H1 (cell line): ENCODE results near the gene PCDHB12. TPM values are rescaled to one million over a fixed set of nuclear protein-coding genes. Genes with fewer than 3 reads are reported as not detected.

Experiments
- CTCF ChIA-PET: fragments of 300-600 bp; sonication (Branson Sonifier 250); formaldehyde crosslinking; loops from one replicate; lab custom pipeline; 2021; ENCODE audit not compliant: partially characterized antibody; lab: Charles Lee
- POLR2A ChIA-PET: fragments of 300-600 bp; sonication (Branson Sonifier 250); formaldehyde crosslinking; loops from one replicate; lab custom pipeline; 2021; ENCODE audit warnings: inconsistent platforms; ENCODE audit not compliant: partially characterized antibody; lab: Charles Lee
- DNase-seq, 2 experiments: peaks; one replicate each; pipeline versions ENCODE4 v3.0.0 to v3.0.0-alpha.2; 2010 to 2022; ENCODE audit warnings: low spot score in 2 of 2, low read depth in 1 of 2, mixed read lengths in 1 of 2
- FAIRE-seq: peaks from 2 replicates; lab custom pipeline; 2011; peaks lifted over from hg19 to GRCh38; lab: Jason Lieb, UNC
- H2AFZ ChIP-seq: 2 replicates; pipeline ENCODE4 v1.8.1; 2012; ENCODE audit warnings: low read length, inconsistent platforms
- H2AK5ac ChIP-seq: 2 replicates; pipeline ENCODE4 v1.6.1; 2013; ENCODE audit warnings: low read depth, low read length
- H2BK120ac ChIP-seq: replicated peaks from 2 replicates; pipeline ENCODE3; 2013; ENCODE audit warnings: low read depth, low read length, inconsistent platforms
- H2BK12ac ChIP-seq: 2 replicates; pipeline ENCODE4 v1.6.1; 2013; ENCODE audit warnings: low read depth, low read length
- H2BK15ac ChIP-seq: 2 replicates; pipeline ENCODE4 v1.6.1; 2013; ENCODE audit warnings: low read length
- H2BK20ac ChIP-seq: 2 replicates; pipeline ENCODE4 v1.6.1; 2013; ENCODE audit warnings: low read length
- H2BK5ac ChIP-seq: 2 replicates; pipeline ENCODE4 v1.6.1; 2013; ENCODE audit warnings: low read depth, low read length
- H3K14ac ChIP-seq: 2 replicates; pipeline ENCODE4 v1.6.1; 2013; ENCODE audit warnings: inconsistent platforms; ENCODE audit not compliant: insufficient read length
- H3K18ac ChIP-seq: 2 replicates; pipeline ENCODE4 v1.6.1; 2013; ENCODE audit warnings: low read length; ENCODE audit errors: extremely low read depth
- H3K23ac ChIP-seq: 2 replicates; pipeline ENCODE4 v1.6.1; 2013; ENCODE audit warnings: inconsistent platforms; ENCODE audit not compliant: insufficient read length
- H3K23me2 ChIP-seq: 2 replicates; pipeline ENCODE4 v1.6.1; 2013; ENCODE audit warnings: low read depth, low read length
- H3K27ac ChIP-seq: 2 replicates; pipeline ENCODE4 v1.6.1; 2011; ENCODE audit warnings: low read depth, low read length, inconsistent platforms
- H3K27me3 ChIP-seq, 4 experiments: replicated peaks in 1 of 4; 1 replicate in 1 of 4; 2 replicates in 3 of 4; pipeline versions ENCODE4 v1.6.1 to v1.8.1; 2011 to 2013; ENCODE audit warnings: low read length in 3 of 4, mild to moderate bottlenecking in 3 of 4, inconsistent platforms in 2 of 4, mixed read lengths in 2 of 4, moderate library complexity in 1 of 4; ENCODE audit not compliant: control insufficient read depth in 3 of 4, insufficient read depth in 3 of 4; ENCODE audit errors: extremely low read depth in 1 of 4
- H3K36me3 ChIP-seq, 4 experiments: 2 replicates each; pipeline versions ENCODE4 v1.6.1 to v1.8.1; 2011 to 2013; ENCODE audit warnings: mild to moderate bottlenecking in 4 of 4, low read length in 3 of 4, moderate library complexity in 2 of 4, control low read depth in 1 of 4, inconsistent platforms in 1 of 4; ENCODE audit not compliant: insufficient read depth in 4 of 4, control insufficient read depth in 2 of 4
- H3K4ac ChIP-seq: replicated peaks from 2 replicates; pipeline ENCODE3; 2013; ENCODE audit warnings: low read length, low read depth, mixed read lengths, inconsistent platforms; ENCODE audit not compliant: insufficient read length
- H3K4me1 ChIP-seq, 4 experiments: replicated peaks in 1 of 4; 1 replicate in 1 of 4; 2 replicates in 3 of 4; pipeline versions ENCODE4 v1.6.1 to v1.8.1; 2011 to 2013; ENCODE audit warnings: low read length in 3 of 4, inconsistent platforms in 2 of 4, mixed read lengths in 1 of 4; ENCODE audit not compliant: insufficient read depth in 4 of 4, control insufficient read depth in 3 of 4
- H3K4me2 ChIP-seq, 2 experiments: 2 replicates each; pipeline versions ENCODE4 v1.6.1 to v1.8.1; 2011 to 2013; ENCODE audit warnings: low read depth in 2 of 2, low read length in 2 of 2, control low read depth in 1 of 2, inconsistent platforms in 1 of 2, mild to moderate bottlenecking in 1 of 2; ENCODE audit not compliant: insufficient read depth in 1 of 2
- H3K4me3 ChIP-seq, 4 experiments: fragments of 200-600, 300-600 bp in 1 of 4; sonication (generic), shearing (Covaris generic), sonication (Bioruptor Twin) in 1 of 4; 2 replicates each; pipeline versions ENCODE4 v1.5.1 to v1.8.1; 2011 to 2016; ENCODE audit warnings: low read length in 4 of 4, low read depth in 3 of 4, control low read depth in 2 of 4, inconsistent platforms in 2 of 4, mild to moderate bottlenecking in 2 of 4, mixed read lengths in 1 of 4, moderate library complexity in 1 of 4; ENCODE audit not compliant: insufficient read depth in 2 of 4; ENCODE audit errors: extremely low read depth in 1 of 4
- H3K56ac ChIP-seq: replicated peaks from 2 replicates; pipeline ENCODE3; 2013; ENCODE audit warnings: low read depth, mild to moderate bottlenecking, mixed read lengths, low read length, inconsistent platforms; ENCODE audit not compliant: insufficient read length
- H3K79me1 ChIP-seq: 2 replicates; pipeline ENCODE4 v1.6.1; 2013; ENCODE audit warnings: low read depth, low read length, control low read depth
- H3K79me2 ChIP-seq, 2 experiments: 2 replicates each; pipeline versions ENCODE4 v1.6.1 to v1.8.1; 2012 to 2013; ENCODE audit warnings: low read length in 2 of 2, mild to moderate bottlenecking in 2 of 2, inconsistent platforms in 1 of 2; ENCODE audit not compliant: insufficient read depth in 2 of 2, control insufficient read depth in 1 of 2
- H3K9ac ChIP-seq, 4 experiments: replicated peaks in 1 of 4; 1 replicate in 1 of 4; 2 replicates in 3 of 4; pipeline versions ENCODE4 v1.6.1 to v1.8.1; 2011 to 2013; ENCODE audit warnings: low read depth in 3 of 4, low read length in 3 of 4, control low read depth in 2 of 4, mild to moderate bottlenecking in 2 of 4, moderate library complexity in 2 of 4, inconsistent platforms in 1 of 4; ENCODE audit errors: extremely low read depth in 1 of 4
- H3K9me3 ChIP-seq, 2 experiments: 2 replicates each; pipeline versions ENCODE4 v1.6.1 to v1.8.1; 2012 to 2013; ENCODE audit warnings: mild to moderate bottlenecking in 2 of 2, moderate library complexity in 2 of 2, control low read depth in 1 of 2, inconsistent platforms in 1 of 2, low read depth in 1 of 2, low read length in 1 of 2, mixed read lengths in 1 of 2; ENCODE audit not compliant: insufficient read depth in 2 of 2
- H4K20me1 ChIP-seq, 2 experiments: replicated peaks in 1 of 2; 2 replicates each; pipeline versions ENCODE3 to v1.8.1; 2011 to 2013; ENCODE audit warnings: inconsistent platforms in 2 of 2, low read length in 2 of 2, mild to moderate bottlenecking in 1 of 2; ENCODE audit not compliant: insufficient read depth in 2 of 2, control insufficient read depth in 1 of 2
- H4K5ac ChIP-seq: 2 replicates; pipeline ENCODE4 v1.6.1; 2013; ENCODE audit warnings: low read length, low read depth, mixed read lengths, inconsistent platforms; ENCODE audit not compliant: insufficient read length
- H4K8ac ChIP-seq: 2 replicates; pipeline ENCODE4 v1.8.0; 2013; ENCODE audit warnings: mild to moderate bottlenecking, moderate library complexity, low read length, inconsistent platforms; ENCODE audit not compliant: insufficient read depth; ENCODE audit errors: extremely low read depth
- H4K91ac ChIP-seq: replicated peaks from 2 replicates; pipeline ENCODE3; 2013; ENCODE audit warnings: low read length, mixed read lengths, inconsistent platforms; ENCODE audit not compliant: insufficient read length
- CBX8 ChIP-seq: fragments of 300-800, 300-1000 bp; sonication (generic); IDR thresholded peaks from 2 replicates; pipeline ENCODE4 v1.7.1; 2016; ENCODE audit warnings: low read depth, low read length, borderline replicate concordance
- CHD1 ChIP-seq: IDR thresholded peaks from 2 replicates; pipeline ENCODE4 v1.6.1; 2012; ENCODE audit warnings: low read depth, low read length, improper control_type of control experiment
- CREB1 ChIP-seq: IDR thresholded peaks from 2 replicates; pipeline ENCODE4 v1.6.1; 2012; ENCODE audit warnings: inconsistent platforms
- HDAC2 ChIP-seq, 2 experiments: fragments of 300-600 bp in 1 of 2; sonication (generic) in 1 of 2; IDR thresholded peaks; 2 replicates each; pipeline ENCODE4 v1.6.1; 2011 to 2012; ENCODE audit warnings: low read depth in 2 of 2, low read length in 2 of 2, mild to moderate bottlenecking in 2 of 2, moderate library complexity in 2 of 2, borderline replicate concordance in 1 of 2, inconsistent platforms in 1 of 2
- POU5F1 ChIP-seq: IDR thresholded peaks from 2 replicates; pipeline ENCODE4 v1.6.1; 2011; ENCODE audit warnings: low read depth, mild to moderate bottlenecking, low read length, moderate library complexity
- SAP30 ChIP-seq: fragments of 300-600 bp; sonication (generic); IDR thresholded peaks from 2 replicates; pipeline ENCODE4 v1.7.1; 2012; ENCODE audit warnings: low read length, moderate library complexity, mild to moderate bottlenecking, inconsistent platforms; ENCODE audit not compliant: insufficient read depth, insufficient replicate concordance
- SRF ChIP-seq: IDR thresholded peaks from 2 replicates; pipeline ENCODE4 v1.6.1; 2011; ENCODE audit warnings: mild to moderate bottlenecking, low read depth, low read length, moderate library complexity
- SUZ12 ChIP-seq: fragments of 200-600 bp; sonication (generic); IDR thresholded peaks from 2 replicates; pipeline ENCODE4 v1.6.1; 2012; ENCODE audit warnings: mild to moderate bottlenecking, inconsistent platforms, low read length, moderate library complexity, mixed read lengths
- USF2 ChIP-seq: IDR thresholded peaks from 2 replicates; pipeline ENCODE4 v1.6.1; 2011; ENCODE audit warnings: low read length, improper control_type of control experiment
- WGBS, 2 experiments: shearing (Covaris generic) in 1 of 2; methylation state at CpG; one replicate each; pipeline versions ENCODE4 v1.1.6 to v1.1.7; 2013 to 2015; ENCODE audit warnings: low lambda C conversion rate in 2 of 2, mixed read lengths in 2 of 2, inconsistent platforms in 1 of 2, low coverage in 1 of 2, missing lambda C conversion rate in 1 of 2; ENCODE audit not compliant: insufficient replicate concordance in 2 of 2, insufficient coverage in 1 of 2, insufficient read length in 1 of 2; ENCODE audit errors: extremely low coverage in 1 of 2, missing lambda C conversion rate in 1 of 2; 5-methylcytosine and 5-hydroxymethylcytosine counted together
- polyA plus RNA-seq, 7 experiments: library from polyadenylated mRNA; depleted of rRNA in 3 of 7; stranded (reverse) in 5 of 7; unstranded in 2 of 7; fragments of >200 nt in 5 of 7; fragments of 200-250 nt in 2 of 7; gene quantifications; 1 replicate in 5 of 7; 2 replicates in 1 of 7; 4 replicates in 1 of 7; pipeline versions ENCODE4 v1.2.1 to v1.2.3, GENCODE V29; 2011 to 2013; ENCODE audit warnings: missing spikeins in 2 of 7, mixed read lengths in 2 of 7
- total RNA-seq: library from RNA; stranded (reverse); fragmentation: NEBNext Ultra II Directional; extraction: Animal tissue kit (Norgen Biotek cat#: 25700); gene quantifications from 2 replicates; pipeline ENCODE4 v1.2.1, GENCODE V29; 2021
- TF ChIP-seq, protein P1 (sequence below): IDR thresholded peaks from 2 replicates; pipeline ENCODE4 v1.6.1; 2012; ENCODE audit warnings: low read length, inconsistent platforms

Gene PCDHB12
- total and polyA plus RNA-seq, 2 of the 8 experiments (the other 6 are each of a cell fraction or from before 2014, with no cell fraction given) = 1.1 to 2.0 TPM

DNA sequence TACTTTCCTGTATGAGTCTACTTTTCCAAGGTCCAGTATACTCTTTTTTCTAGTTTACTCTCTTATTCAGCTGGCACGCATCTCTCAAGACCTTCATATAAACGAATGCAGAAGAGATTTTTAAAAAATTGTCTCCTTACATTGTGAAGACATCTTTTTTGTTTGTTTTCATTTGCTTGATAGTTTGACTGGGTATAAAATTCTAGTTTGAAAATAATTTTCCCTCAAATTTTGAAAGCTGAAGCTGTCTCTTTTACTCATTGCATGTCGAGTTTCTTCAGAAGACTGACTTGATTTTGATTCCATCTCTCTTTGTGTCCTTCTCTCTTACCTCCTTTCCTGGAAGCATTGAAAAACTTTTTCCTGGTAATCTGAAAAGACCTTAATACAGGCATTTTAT lies 12.2 kb upstream of the PCDHB12 start:
- Histone ChIP-seq H3K79me2 (no peaks in the 10 kb centered on the region), H4K20me1 (no peaks in the 10 kb centered on the region), H2BK12ac (no peak overlapping the region), H3K79me1 (no peaks in the 10 kb centered on the region), H3K18ac (no peak overlapping the region), H3K4me1 (no peaks in the 10 kb centered on the region; a peak in 1 of 7 replicates), H3K4ac (no peak overlapping the region), H4K91ac (no peak overlapping the region), H3K9me3 (peaks cover 6 to 10% of the 10 kb centered on the region in 2 experiments; a peak in 2 of 4 replicates), H3K4me3 (no peak overlapping the region), H2AFZ (no peak overlapping the region), H4K5ac (no peak overlapping the region), H3K27ac (no peak overlapping the region), H2BK120ac (no peak overlapping the region), H3K23me2 (no peaks in the 10 kb centered on the region; the same call in 1 of the 2 replicates), H2BK15ac (no peak overlapping the region), H3K23ac (no peak overlapping the region), H3K27me3 (no peaks in the 10 kb centered on the region), H2BK20ac (no peak overlapping the region), H4K8ac (no peak overlapping the region), H3K14ac (no peak overlapping the region), H3K56ac (no peak overlapping the region), H2BK5ac (no peak overlapping the region), H3K9ac (no peak overlapping the region), H3K4me2 (no peak overlapping the region), H2AK5ac (no peak overlapping the region), H3K36me3 (no peaks in the 10 kb centered on the region)
- FAIRE-seq (no peak), DNase-seq (no peak)
- TF ChIP-seq CREB1 (no peak), CHD1 (no peak), SAP30 (no peak), SUZ12 (no peak), SRF (no peak), POU5F1 (no peak), HDAC2 (IDR thresholded peaks at IDR 0.05; ENCODE audit: borderline replicate concordance in 1 of 2, low read depth in 2 of 2, low read length in 2 of 2) (no peak), USF2 (no peak), CBX8 (no peak)
- TF ChIP-seq, protein P1, sequence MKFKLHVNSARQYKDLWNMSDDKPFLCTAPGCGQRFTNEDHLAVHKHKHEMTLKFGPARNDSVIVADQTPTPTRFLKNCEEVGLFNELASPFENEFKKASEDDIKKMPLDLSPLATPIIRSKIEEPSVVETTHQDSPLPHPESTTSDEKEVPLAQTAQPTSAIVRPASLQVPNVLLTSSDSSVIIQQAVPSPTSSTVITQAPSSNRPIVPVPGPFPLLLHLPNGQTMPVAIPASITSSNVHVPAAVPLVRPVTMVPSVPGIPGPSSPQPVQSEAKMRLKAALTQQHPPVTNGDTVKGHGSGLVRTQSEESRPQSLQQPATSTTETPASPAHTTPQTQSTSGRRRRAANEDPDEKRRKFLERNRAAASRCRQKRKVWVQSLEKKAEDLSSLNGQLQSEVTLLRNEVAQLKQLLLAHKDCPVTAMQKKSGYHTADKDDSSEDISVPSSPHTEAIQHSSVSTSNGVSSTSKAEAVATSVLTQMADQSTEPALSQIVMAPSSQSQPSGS = no peak
- POLR2A ChIA-PET = no interaction called here
- 86% methylated on average over 3 of the region's 3 CpGs; no CpG with 5 or more reads in 1 of the 2 experiments for WGBS, 2 experiments
- CTCF ChIA-PET = interaction anchor here (0.7 to 6.0 kb wide), 13 partner anchors 9 to 402 kb away, joined by 3 to 39 read pairs (median 4); partner anchors contain the start of genes PCDHA2, PCDHB12, PCDHB14 and PCDHB16
